Measurements from ENCODE around the gene BMPR1A.

Gene BMPR1A

GRCh38 chr10:86756511-86757112 is at the start of gene BMPR1A:
Gene BMPR1A (plus strand): TSS chr10:86756619. CDS start chr10:86876019, 119,400 bp downstream.
- peak; percentile 85 for DNase-seq (ENCODE audit: low read depth)
- TF ChIP-seq CTCF (conservative IDR thresholded peaks at IDR 0.05; ENCODE audit: low read length) = no peak
- peak within 1 kb of the TSS; percentile 82 for H3K4me3 ChIP-seq (ENCODE audit: low read length)

DNA sequence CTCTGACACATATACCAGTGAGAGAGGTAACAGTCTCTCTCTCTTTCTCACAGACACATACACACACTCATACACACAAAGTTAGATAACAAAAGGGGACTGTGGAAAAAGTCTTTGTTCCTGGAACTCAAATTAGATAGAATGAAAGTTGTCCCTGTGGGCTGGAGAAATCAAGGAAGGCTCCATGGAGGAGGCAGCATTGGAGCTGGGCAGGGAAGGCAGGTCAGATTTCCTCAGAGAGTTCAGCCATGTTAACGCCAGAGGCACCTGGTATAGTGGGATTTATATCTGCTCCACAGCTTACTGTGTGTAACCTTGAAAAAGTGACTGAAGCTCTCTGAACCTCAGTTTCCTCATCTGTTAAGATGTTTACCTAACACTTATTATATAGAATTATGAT is 49.4 kb upstream of the BMPR1A start:
- DNase-seq (ENCODE audit: low read depth) = no peak
- H3K4me3 ChIP-seq (ENCODE audit: low read length) = no peak overlapping the region
- no peak for TF ChIP-seq CTCF (conservative IDR thresholded peaks at IDR 0.05; ENCODE audit: low read length)

GRCh38 chr10:86707505-86707904 is 48.9 kb upstream of the BMPR1A start:
- TF ChIP-seq CTCF (conservative IDR thresholded peaks at IDR 0.05; ENCODE audit: low read length) = no peak
- no peak for DNase-seq (ENCODE audit: low read depth)
- no peak overlapping the region for H3K4me3 ChIP-seq (ENCODE audit: low read length)

DNA sequence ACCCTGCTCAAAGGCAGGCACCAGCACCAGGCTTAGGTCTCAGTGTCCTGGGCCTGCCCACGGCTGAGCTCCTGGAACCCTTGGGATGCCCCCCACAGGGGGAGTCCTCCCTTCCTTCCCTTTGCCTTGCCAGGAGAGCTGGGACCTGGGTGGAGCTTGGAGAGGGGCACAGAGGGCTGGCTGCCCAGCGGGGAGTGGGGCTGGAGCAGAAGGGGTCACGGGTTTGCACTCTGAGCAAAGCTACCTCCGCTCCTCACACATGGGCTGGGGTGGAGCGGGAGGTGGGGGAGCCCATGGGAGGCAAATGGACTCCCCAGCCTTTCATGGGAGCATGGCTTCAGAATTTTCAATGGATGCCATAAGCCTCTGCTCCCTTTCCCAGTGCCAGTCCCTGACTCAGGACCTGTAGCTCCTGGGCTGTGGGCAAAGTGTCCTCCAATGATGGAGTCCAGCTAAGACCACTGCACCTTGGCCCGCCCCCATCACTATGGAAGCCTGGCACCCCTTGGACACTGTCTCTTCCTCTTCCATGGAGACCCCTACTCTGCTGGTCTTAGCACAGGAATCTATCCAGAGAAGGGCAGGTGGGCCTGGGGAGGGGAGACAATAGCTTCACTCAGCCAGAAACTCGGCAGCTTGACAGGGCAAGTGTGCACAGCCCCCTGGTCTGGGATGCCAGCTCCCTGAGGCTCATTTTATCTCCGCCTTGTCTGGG is 48.2 kb upstream of the BMPR1A start:
- no peak for DNase-seq (ENCODE audit: low read depth)
- no peak for TF ChIP-seq CTCF (conservative IDR thresholded peaks at IDR 0.05; ENCODE audit: low read length)
- H3K4me3 ChIP-seq (ENCODE audit: low read length) = no peak overlapping the region

- DNase-seq (ENCODE audit: low read depth) = no peak
- no peak overlapping the region for H3K4me3 ChIP-seq (ENCODE audit: low read length)
- TF ChIP-seq CTCF (conservative IDR thresholded peaks at IDR 0.05; ENCODE audit: low read length) = no peak
Measured at GRCh38 chr10:86708783-86709380, 47.5 kb upstream of the BMPR1A start.

DNA sequence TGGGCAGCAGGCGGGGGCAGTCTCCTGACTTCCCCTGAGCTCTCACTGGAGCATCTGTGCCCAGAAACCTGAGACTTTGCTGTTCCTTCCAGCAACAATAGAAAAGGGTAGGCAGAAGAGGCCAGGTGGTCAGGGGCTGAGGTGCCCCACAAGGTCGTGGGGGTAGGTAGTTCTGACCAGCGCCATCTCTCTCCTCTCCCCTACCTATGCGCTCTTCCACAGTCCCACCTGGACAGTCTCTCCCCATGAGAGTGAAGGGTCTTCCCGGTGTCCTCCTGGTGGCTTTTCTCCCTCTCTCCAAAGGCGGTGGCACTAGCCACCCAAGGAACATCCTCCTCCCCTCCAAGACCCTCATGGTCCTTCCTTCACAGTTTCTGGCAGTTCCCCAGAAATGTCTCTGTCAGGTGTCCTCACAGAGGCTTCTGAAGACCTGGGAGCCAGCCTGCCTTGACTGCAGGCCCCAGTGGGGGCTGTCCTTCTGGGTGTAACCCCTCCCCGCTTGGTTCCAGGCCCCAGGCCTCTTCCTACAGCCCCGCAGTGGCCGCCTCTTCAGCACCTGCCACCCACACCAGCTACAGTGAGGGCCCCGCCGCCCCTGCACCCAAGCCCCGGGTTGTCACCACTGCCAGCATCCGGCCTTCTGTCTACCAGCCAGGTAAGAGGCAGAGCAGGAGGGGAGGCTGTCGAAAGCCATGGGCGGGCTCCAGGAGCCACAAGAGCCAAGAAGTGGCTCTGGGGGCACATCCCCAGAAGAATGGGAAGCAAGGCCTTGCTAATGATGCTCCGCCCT is 46.8 kb upstream of the BMPR1A start:
- TF ChIP-seq CTCF (conservative IDR thresholded peaks at IDR 0.05; ENCODE audit: low read length) = no peak
- no peak for DNase-seq (ENCODE audit: low read depth)
- H3K4me3 ChIP-seq (ENCODE audit: low read length) = no peak overlapping the region

Data from AG10803 (cell line).